H1 (cell line): ENCODE data around the gene WDR59. TPM values are rescaled to one million over a fixed set of nuclear protein-coding genes. Genes with fewer than 3 reads are reported as not detected.

ENCODE experiments used
- CTCF ChIA-PET: fragments of 300-600 bp; sonication (Branson Sonifier 250); formaldehyde crosslinking; loops from one replicate; lab custom pipeline; 2021; ENCODE audit not compliant: partially characterized antibody; lab: Charles Lee
- POLR2A ChIA-PET: fragments of 300-600 bp; sonication (Branson Sonifier 250); formaldehyde crosslinking; loops from one replicate; lab custom pipeline; 2021; ENCODE audit warnings: inconsistent platforms; ENCODE audit not compliant: partially characterized antibody; lab: Charles Lee
- DNase-seq, 2 experiments: peaks; one replicate each; pipeline versions ENCODE4 v3.0.0 to v3.0.0-alpha.2; 2010 to 2022; ENCODE audit warnings: low spot score in 2 of 2, low read depth in 1 of 2, mixed read lengths in 1 of 2
- FAIRE-seq: peaks from 2 replicates; lab custom pipeline; 2011; peaks lifted over from hg19 to GRCh38; lab: Jason Lieb, UNC
- H2AFZ ChIP-seq: 2 replicates; pipeline ENCODE4 v1.8.1; 2012; ENCODE audit warnings: low read length, inconsistent platforms
- H2AK5ac ChIP-seq: 2 replicates; pipeline ENCODE4 v1.6.1; 2013; ENCODE audit warnings: low read depth, low read length
- H2BK120ac ChIP-seq: replicated peaks from 2 replicates; pipeline ENCODE3; 2013; ENCODE audit warnings: low read depth, low read length, inconsistent platforms
- H2BK12ac ChIP-seq: 2 replicates; pipeline ENCODE4 v1.6.1; 2013; ENCODE audit warnings: low read depth, low read length
- H2BK15ac ChIP-seq: 2 replicates; pipeline ENCODE4 v1.6.1; 2013; ENCODE audit warnings: low read length
- H2BK20ac ChIP-seq: 2 replicates; pipeline ENCODE4 v1.6.1; 2013; ENCODE audit warnings: low read length
- H2BK5ac ChIP-seq: 2 replicates; pipeline ENCODE4 v1.6.1; 2013; ENCODE audit warnings: low read depth, low read length
- H3K14ac ChIP-seq: 2 replicates; pipeline ENCODE4 v1.6.1; 2013; ENCODE audit warnings: inconsistent platforms; ENCODE audit not compliant: insufficient read length
- H3K18ac ChIP-seq: 2 replicates; pipeline ENCODE4 v1.6.1; 2013; ENCODE audit warnings: low read length; ENCODE audit errors: extremely low read depth
- H3K23ac ChIP-seq: 2 replicates; pipeline ENCODE4 v1.6.1; 2013; ENCODE audit warnings: inconsistent platforms; ENCODE audit not compliant: insufficient read length
- H3K23me2 ChIP-seq: 2 replicates; pipeline ENCODE4 v1.6.1; 2013; ENCODE audit warnings: low read depth, low read length
- H3K27ac ChIP-seq: 2 replicates; pipeline ENCODE4 v1.6.1; 2011; ENCODE audit warnings: low read depth, low read length, inconsistent platforms
- H3K27me3 ChIP-seq, 4 experiments: replicated peaks in 1 of 4; 1 replicate in 1 of 4; 2 replicates in 3 of 4; pipeline versions ENCODE4 v1.6.1 to v1.8.1; 2011 to 2013; ENCODE audit warnings: low read length in 3 of 4, mild to moderate bottlenecking in 3 of 4, inconsistent platforms in 2 of 4, mixed read lengths in 2 of 4, moderate library complexity in 1 of 4; ENCODE audit not compliant: control insufficient read depth in 3 of 4, insufficient read depth in 3 of 4; ENCODE audit errors: extremely low read depth in 1 of 4
- H3K36me3 ChIP-seq, 4 experiments: 2 replicates each; pipeline versions ENCODE4 v1.6.1 to v1.8.1; 2011 to 2013; ENCODE audit warnings: mild to moderate bottlenecking in 4 of 4, low read length in 3 of 4, moderate library complexity in 2 of 4, control low read depth in 1 of 4, inconsistent platforms in 1 of 4; ENCODE audit not compliant: insufficient read depth in 4 of 4, control insufficient read depth in 2 of 4
- H3K4ac ChIP-seq: replicated peaks from 2 replicates; pipeline ENCODE3; 2013; ENCODE audit warnings: low read length, low read depth, mixed read lengths, inconsistent platforms; ENCODE audit not compliant: insufficient read length
- H3K4me1 ChIP-seq, 4 experiments: replicated peaks in 1 of 4; 1 replicate in 1 of 4; 2 replicates in 3 of 4; pipeline versions ENCODE4 v1.6.1 to v1.8.1; 2011 to 2013; ENCODE audit warnings: low read length in 3 of 4, inconsistent platforms in 2 of 4, mixed read lengths in 1 of 4; ENCODE audit not compliant: insufficient read depth in 4 of 4, control insufficient read depth in 3 of 4
- H3K4me2 ChIP-seq, 2 experiments: 2 replicates each; pipeline versions ENCODE4 v1.6.1 to v1.8.1; 2011 to 2013; ENCODE audit warnings: low read depth in 2 of 2, low read length in 2 of 2, control low read depth in 1 of 2, inconsistent platforms in 1 of 2, mild to moderate bottlenecking in 1 of 2; ENCODE audit not compliant: insufficient read depth in 1 of 2
- H3K4me3 ChIP-seq, 4 experiments: fragments of 200-600, 300-600 bp in 1 of 4; sonication (generic), shearing (Covaris generic), sonication (Bioruptor Twin) in 1 of 4; 2 replicates each; pipeline versions ENCODE4 v1.5.1 to v1.8.1; 2011 to 2016; ENCODE audit warnings: low read length in 4 of 4, low read depth in 3 of 4, control low read depth in 2 of 4, inconsistent platforms in 2 of 4, mild to moderate bottlenecking in 2 of 4, mixed read lengths in 1 of 4, moderate library complexity in 1 of 4; ENCODE audit not compliant: insufficient read depth in 2 of 4; ENCODE audit errors: extremely low read depth in 1 of 4
- H3K56ac ChIP-seq: replicated peaks from 2 replicates; pipeline ENCODE3; 2013; ENCODE audit warnings: low read depth, mild to moderate bottlenecking, mixed read lengths, low read length, inconsistent platforms; ENCODE audit not compliant: insufficient read length
- H3K79me1 ChIP-seq: 2 replicates; pipeline ENCODE4 v1.6.1; 2013; ENCODE audit warnings: low read depth, low read length, control low read depth
- H3K79me2 ChIP-seq, 2 experiments: 2 replicates each; pipeline versions ENCODE4 v1.6.1 to v1.8.1; 2012 to 2013; ENCODE audit warnings: low read length in 2 of 2, mild to moderate bottlenecking in 2 of 2, inconsistent platforms in 1 of 2; ENCODE audit not compliant: insufficient read depth in 2 of 2, control insufficient read depth in 1 of 2
- H3K9ac ChIP-seq, 4 experiments: replicated peaks in 1 of 4; 1 replicate in 1 of 4; 2 replicates in 3 of 4; pipeline versions ENCODE4 v1.6.1 to v1.8.1; 2011 to 2013; ENCODE audit warnings: low read depth in 3 of 4, low read length in 3 of 4, control low read depth in 2 of 4, mild to moderate bottlenecking in 2 of 4, moderate library complexity in 2 of 4, inconsistent platforms in 1 of 4; ENCODE audit errors: extremely low read depth in 1 of 4
- H3K9me3 ChIP-seq, 2 experiments: 2 replicates each; pipeline versions ENCODE4 v1.6.1 to v1.8.1; 2012 to 2013; ENCODE audit warnings: mild to moderate bottlenecking in 2 of 2, moderate library complexity in 2 of 2, control low read depth in 1 of 2, inconsistent platforms in 1 of 2, low read depth in 1 of 2, low read length in 1 of 2, mixed read lengths in 1 of 2; ENCODE audit not compliant: insufficient read depth in 2 of 2
- H4K20me1 ChIP-seq, 2 experiments: replicated peaks in 1 of 2; 2 replicates each; pipeline versions ENCODE3 to v1.8.1; 2011 to 2013; ENCODE audit warnings: inconsistent platforms in 2 of 2, low read length in 2 of 2, mild to moderate bottlenecking in 1 of 2; ENCODE audit not compliant: insufficient read depth in 2 of 2, control insufficient read depth in 1 of 2
- H4K5ac ChIP-seq: 2 replicates; pipeline ENCODE4 v1.6.1; 2013; ENCODE audit warnings: low read length, low read depth, mixed read lengths, inconsistent platforms; ENCODE audit not compliant: insufficient read length
- H4K8ac ChIP-seq: 2 replicates; pipeline ENCODE4 v1.8.0; 2013; ENCODE audit warnings: mild to moderate bottlenecking, moderate library complexity, low read length, inconsistent platforms; ENCODE audit not compliant: insufficient read depth; ENCODE audit errors: extremely low read depth
- H4K91ac ChIP-seq: replicated peaks from 2 replicates; pipeline ENCODE3; 2013; ENCODE audit warnings: low read length, mixed read lengths, inconsistent platforms; ENCODE audit not compliant: insufficient read length
- BCL11A ChIP-seq, 2 experiments: IDR thresholded peaks; one replicate each; pipeline ENCODE4 v1.6.1; 2011; ENCODE audit warnings: low read depth in 2 of 2, low read length in 2 of 2, mild to moderate bottlenecking in 2 of 2
- CREB1 ChIP-seq: IDR thresholded peaks from 2 replicates; pipeline ENCODE4 v1.6.1; 2012; ENCODE audit warnings: inconsistent platforms
- FOSL1 ChIP-seq: IDR thresholded peaks from 2 replicates; pipeline ENCODE4 v1.6.1; 2011; ENCODE audit warnings: mild to moderate bottlenecking, low read depth, low read length, moderate library complexity; ENCODE audit not compliant: insufficient read depth
- KDM4A ChIP-seq: IDR thresholded peaks from one replicate; pipeline ENCODE4 v1.7.1; 2012; ENCODE audit warnings: low read depth, mild to moderate bottlenecking, moderate library complexity, low read length, inconsistent platforms; ENCODE audit not compliant: severe bottlenecking
- MAFK ChIP-seq: IDR thresholded peaks from 2 replicates; pipeline ENCODE4 v1.6.1; 2012; ENCODE audit warnings: low read depth, mild to moderate bottlenecking, improper control_type of control experiment, low read length
- RBBP5 ChIP-seq: IDR thresholded peaks from 2 replicates; pipeline ENCODE4 v1.7.1; 2012; ENCODE audit warnings: low read depth, mild to moderate bottlenecking, inconsistent platforms, low read length, moderate library complexity, borderline replicate concordance
- RFX5 ChIP-seq: IDR thresholded peaks from 2 replicates; pipeline ENCODE4 v1.6.1; 2011; ENCODE audit warnings: low read depth, low read length, improper control_type of control experiment, borderline replicate concordance
- RNF2 ChIP-seq: fragments of 200-900, 300-1000 bp; sonication (generic); IDR thresholded peaks from 2 replicates; pipeline ENCODE4 v1.7.1; 2016; ENCODE audit warnings: borderline replicate concordance, low read depth, mild to moderate bottlenecking, antibody characterized with exemption, low read length; ENCODE audit not compliant: poor library complexity, severe bottlenecking; ENCODE audit errors: missing control alignments
- YY1 ChIP-seq: IDR thresholded peaks from 2 replicates; pipeline ENCODE4 v1.6.1; 2011; ENCODE audit warnings: low read depth, mild to moderate bottlenecking, low read length
- WGBS, 2 experiments: shearing (Covaris generic) in 1 of 2; methylation state at CpG; one replicate each; pipeline versions ENCODE4 v1.1.6 to v1.1.7; 2013 to 2015; ENCODE audit warnings: low lambda C conversion rate in 2 of 2, mixed read lengths in 2 of 2, inconsistent platforms in 1 of 2, low coverage in 1 of 2, missing lambda C conversion rate in 1 of 2; ENCODE audit not compliant: insufficient replicate concordance in 2 of 2, insufficient coverage in 1 of 2, insufficient read length in 1 of 2; ENCODE audit errors: extremely low coverage in 1 of 2, missing lambda C conversion rate in 1 of 2; 5-methylcytosine and 5-hydroxymethylcytosine counted together
- polyA plus RNA-seq, 7 experiments: library from polyadenylated mRNA; depleted of rRNA in 3 of 7; stranded (reverse) in 5 of 7; unstranded in 2 of 7; fragments of >200 nt in 5 of 7; fragments of 200-250 nt in 2 of 7; gene quantifications; 1 replicate in 5 of 7; 2 replicates in 1 of 7; 4 replicates in 1 of 7; pipeline versions ENCODE4 v1.2.1 to v1.2.3, GENCODE V29; 2011 to 2013; ENCODE audit warnings: missing spikeins in 2 of 7, mixed read lengths in 2 of 7
- total RNA-seq: library from RNA; stranded (reverse); fragmentation: NEBNext Ultra II Directional; extraction: Animal tissue kit (Norgen Biotek cat#: 25700); gene quantifications from 2 replicates; pipeline ENCODE4 v1.2.1, GENCODE V29; 2021
- TF ChIP-seq, protein P1 (sequence below): IDR thresholded peaks from 2 replicates; pipeline ENCODE4 v1.6.1; 2012; ENCODE audit warnings: inconsistent platforms

Gene WDR59
- total and polyA plus RNA-seq, 2 of the 8 experiments (the other 6 are each of a cell fraction or from before 2014, with no cell fraction given) = 84.2 to 124 TPM

- no peak overlapping the region for H3K9ac ChIP-seq
- H4K20me1 ChIP-seq = peaks cover 20 to 33% of the 10 kb centered on the region in 2 experiments
- H3K4ac ChIP-seq = no peak overlapping the region
- H3K23me2 ChIP-seq = peaks cover 9% of the 10 kb centered on the region
- peaks cover 41 to 78% of the 10 kb centered on the region in 2 experiments for H3K79me2 ChIP-seq
- DNase-seq (no peak), FAIRE-seq (no peak)
- H3K56ac ChIP-seq = no peak overlapping the region
- H2AK5ac ChIP-seq = no peak overlapping the region
- H2BK120ac ChIP-seq = no peak overlapping the region
- CTCF ChIA-PET = interaction anchor here (0.6 to 6.0 kb wide), 5 partner anchors 42 to 225 kb away, joined by 3 to 44 read pairs (median 3); no protein-coding TSS in a partner anchor
- no peak overlapping the region for H2BK20ac ChIP-seq
- H3K23ac ChIP-seq = no peak overlapping the region
- H2BK15ac ChIP-seq = no peak overlapping the region
- H3K27me3 ChIP-seq = no peaks in the 10 kb centered on the region; a peak in 1 of 7 replicates
- no peak overlapping the region for H4K8ac ChIP-seq
- H3K36me3 ChIP-seq = no peaks in the 10 kb centered on the region
- H4K91ac ChIP-seq = no peak overlapping the region
- no peak overlapping the region for H4K5ac ChIP-seq
- H3K9me3 ChIP-seq = no peaks in the 10 kb centered on the region
- no peak overlapping the region for H3K4me3 ChIP-seq
- H2BK12ac ChIP-seq = no peak overlapping the region
- 86% methylated on average over 9 of the region's 9 CpGs; no CpG with 5 or more reads in 1 of the 2 experiments for whole genome bisulfite sequencing, 2 experiments
- H3K4me2 ChIP-seq = no peak overlapping the region; a peak in 1 of 4 replicates
- POLR2A ChIA-PET = interaction anchor here (1.4 to 1.5 kb wide), 2 partner anchors 17 to 116 kb away, joined by 4 read pairs; partner anchors contain the start of gene WDR59
- H3K14ac ChIP-seq = no peak overlapping the region
- no peak overlapping the region for H3K27ac ChIP-seq
- no peak overlapping the region for H3K18ac ChIP-seq
- H3K79me1 ChIP-seq = peaks cover 13% of the 10 kb centered on the region
- H3K4me1 ChIP-seq = peaks cover 2 to 15% (median 11%) of the 10 kb centered on the region in 4 experiments; a peak in 6 of 7 replicates
- no peak overlapping the region for H2AFZ ChIP-seq
- H2BK5ac ChIP-seq = no peak overlapping the region
- TF ChIP-seq CREB1 = no peak
- TF ChIP-seq RFX5 = no peak
- TF ChIP-seq RNF2 = no peak
- no peak for TF ChIP-seq BCL11A (IDR thresholded peaks at IDR 0.05; ENCODE audit: low read depth in 2 of 2, low read length in 2 of 2)
- TF ChIP-seq FOSL1 = no peak
- TF ChIP-seq, protein P1, sequence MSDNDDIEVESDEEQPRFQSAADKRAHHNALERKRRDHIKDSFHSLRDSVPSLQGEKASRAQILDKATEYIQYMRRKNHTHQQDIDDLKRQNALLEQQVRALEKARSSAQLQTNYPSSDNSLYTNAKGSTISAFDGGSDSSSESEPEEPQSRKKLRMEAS = no peak
- TF ChIP-seq MAFK = no peak
- no peak for TF ChIP-seq KDM4A
- TF ChIP-seq RBBP5 = no peak
- TF ChIP-seq YY1 = no peak
These were observed 17.6 kb upstream of the WDR59 start for GRCh38 chr16:75002474-75002873.
